Measurements from ENCODE around the gene UFSP2. TPM values are rescaled to one million over a fixed set of nuclear protein-coding genes. Genes with fewer than 3 reads are reported as not detected.

UFSP2 gene
- total RNA-seq, 1 donor = 14.6 TPM

DNA sequence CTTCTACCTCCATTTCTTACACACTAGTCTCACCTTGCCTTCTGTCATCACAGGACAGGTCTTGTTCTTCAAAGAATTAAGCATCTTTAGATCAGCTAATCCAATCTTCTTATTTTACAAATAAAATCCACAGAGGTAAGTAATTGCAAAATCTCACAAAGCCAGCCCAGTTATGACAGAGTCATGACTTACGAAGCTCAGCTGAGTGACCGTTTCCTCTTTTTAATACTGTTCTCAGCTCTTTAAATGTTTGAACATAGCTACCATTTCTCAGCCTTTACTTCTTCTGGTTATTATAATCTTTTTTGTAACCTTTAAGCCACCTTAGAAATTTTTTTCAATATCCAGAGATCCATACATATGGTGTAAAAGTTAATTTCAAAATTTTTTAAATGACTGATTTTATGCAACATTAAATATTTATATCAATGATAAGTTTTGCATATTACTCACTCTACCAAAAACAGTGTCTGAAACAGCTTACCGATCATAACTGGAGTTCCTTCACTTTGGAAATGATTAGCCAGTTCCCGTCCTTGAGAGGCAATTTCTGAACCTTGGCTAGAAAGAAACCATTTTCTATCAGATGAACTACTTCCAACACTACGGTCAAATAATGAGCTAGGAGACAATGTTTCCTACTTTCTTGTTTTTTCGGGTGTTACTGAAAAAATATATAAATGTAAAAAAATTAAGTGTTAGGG lies 20.3 kb downstream of the UFSP2 start:
- no peak overlapping the region for H3K4me3 ChIP-seq (ENCODE audit: low read length)
- no peaks in the 10 kb centered on the region for H3K27me3 ChIP-seq (ENCODE audit: insufficient read depth, low read length)
- no peaks in the 10 kb centered on the region for H3K9me3 ChIP-seq (ENCODE audit: low read depth, low read length)
- no peaks in the 10 kb centered on the region for H3K4me1 ChIP-seq (ENCODE audit: insufficient read depth, low read length)

DNA sequence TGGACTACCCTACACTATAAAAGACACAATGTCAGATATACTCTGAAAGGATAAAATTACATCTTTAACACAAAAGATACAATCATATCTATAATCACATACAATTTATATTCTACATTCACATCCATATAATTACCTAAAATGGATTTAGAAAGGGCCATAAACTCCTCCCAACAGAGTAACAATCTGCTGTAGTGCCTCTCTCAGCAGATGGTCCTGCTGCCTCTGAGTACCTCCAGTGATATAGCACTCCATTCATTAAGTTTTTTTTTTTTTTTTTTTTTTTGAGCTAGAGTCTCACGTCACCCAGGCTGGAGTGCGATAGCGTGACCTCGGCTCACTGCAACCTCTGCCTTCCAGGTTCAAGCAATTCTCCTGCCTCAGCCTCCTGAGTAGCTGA lies 21.7 kb downstream of the UFSP2 start:
- H3K4me1 ChIP-seq (ENCODE audit: insufficient read depth, low read length) = no peaks in the 10 kb centered on the region
- no peaks in the 10 kb centered on the region for H3K9me3 ChIP-seq (ENCODE audit: low read depth, low read length)
- no peak overlapping the region for H3K4me3 ChIP-seq (ENCODE audit: low read length)
- H3K27me3 ChIP-seq (ENCODE audit: insufficient read depth, low read length) = no peaks in the 10 kb centered on the region

DNA sequence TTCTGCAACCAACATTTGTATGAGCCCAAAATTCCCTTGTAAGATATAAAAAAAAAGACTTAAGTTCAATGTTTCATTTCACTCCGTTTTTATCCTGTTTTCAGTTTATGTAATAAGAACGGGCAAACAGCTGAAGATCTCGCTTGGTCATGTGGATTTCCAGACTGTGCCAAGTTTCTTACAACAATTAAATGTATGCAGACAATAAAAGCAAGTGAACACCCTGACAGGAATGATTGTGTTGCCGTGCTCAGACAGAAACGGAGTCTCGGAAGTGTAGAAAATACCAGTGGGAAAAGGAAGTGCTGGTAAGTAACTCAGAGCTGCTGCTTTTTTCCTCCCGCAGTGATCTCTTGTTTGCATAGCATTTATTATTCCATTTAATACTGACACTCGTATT lies 26.3 kb downstream of the UFSP2 start:
- Histone ChIP-seq H3K4me1 (ENCODE audit: insufficient read depth, low read length) (peaks cover 14% of the 10 kb centered on the region), H3K4me3 (ENCODE audit: low read length) (no peak overlapping the region), H3K27me3 (ENCODE audit: insufficient read depth, low read length) (no peaks in the 10 kb centered on the region), H3K9me3 (ENCODE audit: low read depth, low read length) (no peaks in the 10 kb centered on the region)

DNA sequence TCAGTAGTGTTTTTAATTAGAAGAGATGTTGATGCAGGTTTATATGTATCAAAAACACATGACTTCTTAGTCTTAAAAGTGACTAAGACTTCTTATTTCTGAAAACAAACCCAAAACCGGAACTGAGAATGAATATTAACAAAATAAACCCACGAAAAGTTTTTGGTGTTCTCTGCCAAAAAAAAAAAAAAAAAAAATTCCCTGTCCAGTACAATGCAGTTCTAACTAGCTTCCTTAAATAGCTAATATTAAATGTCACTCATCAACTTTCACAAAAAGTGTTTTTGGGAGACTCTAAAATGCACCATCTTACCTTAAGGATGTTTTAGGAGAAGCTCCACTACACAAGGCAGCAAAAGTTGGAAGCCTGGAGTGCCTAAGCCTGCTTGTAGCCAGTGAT lies 27.1 kb downstream of the UFSP2 start:
- H3K27me3 ChIP-seq (ENCODE audit: insufficient read depth, low read length) = no peaks in the 10 kb centered on the region
- H3K4me3 ChIP-seq (ENCODE audit: low read length) = no peak overlapping the region
- no peaks in the 10 kb centered on the region for H3K9me3 ChIP-seq (ENCODE audit: low read depth, low read length)
- peaks cover 14% of the 10 kb centered on the region for H3K4me1 ChIP-seq (ENCODE audit: insufficient read depth, low read length)

DNA sequence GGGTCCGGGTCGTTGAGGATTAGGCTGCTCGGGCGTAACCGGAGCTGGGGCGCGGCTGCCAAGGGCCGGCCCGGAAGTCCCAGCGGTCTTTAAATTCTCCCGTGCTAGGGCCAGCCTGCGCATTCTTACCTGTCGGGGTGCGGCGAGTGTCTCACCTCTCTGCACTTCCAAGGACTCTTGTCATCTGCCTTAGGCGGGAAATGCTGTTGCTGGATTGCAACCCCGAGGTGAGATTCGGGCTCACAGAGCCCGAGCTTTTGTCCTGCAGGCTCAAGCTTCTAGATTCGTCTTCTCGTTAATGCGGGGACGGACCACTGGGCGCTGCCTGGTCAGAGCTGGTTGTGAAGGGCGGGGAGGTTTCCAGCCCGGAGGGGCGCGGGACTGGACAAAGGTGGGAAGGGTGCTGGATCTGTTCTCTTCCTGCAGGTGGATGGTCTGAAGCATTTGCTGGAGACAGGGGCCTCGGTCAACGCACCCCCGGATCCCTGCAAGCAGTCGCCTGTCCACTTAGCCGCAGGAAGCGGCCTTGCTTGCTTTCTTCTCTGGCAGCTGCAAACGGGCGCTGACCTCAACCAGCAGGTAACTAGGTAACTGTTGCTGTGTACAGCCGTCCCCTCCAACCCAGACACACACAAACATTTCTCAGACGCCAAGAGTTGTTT lies 28.9 kb downstream of the UFSP2 start, which contains the start of gene ANKRD37:
Gene ANKRD37, plus strand, starts transcription at position 118 of the 662 bp plus-strand sequence. Its CDS starts 83 bp downstream, at position 201.
- no peaks in the 10 kb centered on the region for H3K9me3 ChIP-seq (ENCODE audit: low read depth, low read length)
- H3K4me3 ChIP-seq (ENCODE audit: low read length) = peak within 1 kb of the TSS; percentile 75
- no peaks in the 10 kb centered on the region for H3K27me3 ChIP-seq (ENCODE audit: insufficient read depth, low read length)
- peaks cover 14% of the 10 kb centered on the region for H3K4me1 ChIP-seq (ENCODE audit: insufficient read depth, low read length)

DNA sequence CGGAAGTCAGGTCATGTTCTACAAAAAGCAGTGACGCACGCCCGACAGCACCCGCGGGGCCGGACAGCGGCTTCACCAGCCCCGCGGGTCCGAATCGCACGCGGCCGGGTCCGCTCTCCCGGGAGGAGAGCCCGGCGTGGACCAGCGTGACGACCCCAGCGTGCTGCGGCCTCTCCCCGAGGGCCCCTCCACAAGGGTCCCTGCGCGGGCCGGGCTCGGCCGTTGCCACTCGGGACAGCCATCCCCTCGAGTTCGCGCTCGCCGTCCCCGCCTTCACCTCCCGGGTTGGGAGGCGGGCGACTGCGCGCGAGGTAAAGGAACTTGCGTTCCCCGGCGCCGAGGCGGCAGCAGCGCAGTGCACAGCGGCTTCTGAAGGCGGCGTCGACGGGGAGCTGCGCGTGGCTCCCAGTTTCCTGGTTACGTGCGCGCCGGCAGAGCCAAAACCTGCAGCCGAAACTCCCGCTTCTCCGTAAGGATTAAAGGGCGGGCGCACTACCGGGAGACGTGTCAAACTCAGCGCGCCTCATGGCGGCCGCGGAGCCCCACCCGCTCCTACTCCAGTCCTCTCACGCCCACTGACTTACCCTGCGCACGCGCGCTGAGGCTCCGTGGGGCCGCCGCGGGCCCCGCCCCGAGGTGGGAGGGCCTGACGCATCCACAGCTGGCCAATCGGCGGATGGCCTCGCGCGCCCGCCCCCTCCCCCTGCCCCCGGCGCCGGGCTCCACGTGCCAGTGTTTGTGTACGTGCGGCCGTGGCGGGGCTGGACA lies 29.6 kb downstream of the UFSP2 start:
- Histone ChIP-seq H3K9me3 (ENCODE audit: low read depth, low read length) (no peaks in the 10 kb centered on the region), H3K4me1 (ENCODE audit: insufficient read depth, low read length) (peaks cover 14% of the 10 kb centered on the region), H3K4me3 (ENCODE audit: low read length) (peak overlapping the region; percentile 75), H3K27me3 (ENCODE audit: insufficient read depth, low read length) (no peaks in the 10 kb centered on the region)

DNA sequence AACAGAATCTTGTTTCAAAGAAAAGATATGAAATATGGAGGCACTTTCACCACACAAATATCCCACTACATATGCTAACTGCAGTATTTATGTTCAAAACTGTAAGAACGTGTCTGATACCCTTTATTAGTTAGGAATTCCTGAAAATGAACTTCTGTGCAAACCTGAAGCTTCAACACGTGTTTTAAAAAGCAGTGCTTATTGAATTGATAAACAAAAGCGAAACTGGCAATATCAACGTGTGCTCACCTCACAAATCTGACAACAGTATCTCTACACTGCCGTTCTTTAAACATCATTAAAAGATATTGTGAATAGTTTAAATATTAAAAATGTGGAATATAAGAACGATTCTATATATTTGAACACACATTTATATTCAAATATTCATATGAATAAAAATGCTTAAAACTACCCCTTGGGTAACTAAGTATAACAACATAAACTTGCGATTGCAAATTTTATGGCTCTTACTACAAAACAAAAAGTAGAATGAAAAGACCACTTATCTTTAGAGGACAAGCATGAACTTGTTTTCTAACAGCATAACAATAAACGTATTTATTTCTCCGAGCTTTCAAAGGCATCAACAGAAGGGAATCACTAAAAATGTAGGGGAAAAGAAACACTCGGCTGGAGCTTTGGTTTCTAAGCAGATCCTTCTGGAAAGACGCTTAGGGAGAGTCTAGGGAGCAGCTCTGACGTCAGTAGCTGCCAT lies 30.4 kb downstream of the UFSP2 start, which contains the start of gene LRP2BP:
Gene LRP2BP, minus strand, starts transcription at position 687 of the 718 bp plus-strand sequence. CDS start 17,738 bp downstream, outside the sequence.
- Histone ChIP-seq H3K4me3 (ENCODE audit: low read length) (peak within 1 kb of the TSS; percentile 75), H3K4me1 (ENCODE audit: insufficient read depth, low read length) (peaks cover 14% of the 10 kb centered on the region), H3K9me3 (ENCODE audit: low read depth, low read length) (no peaks in the 10 kb centered on the region), H3K27me3 (ENCODE audit: insufficient read depth, low read length) (no peaks in the 10 kb centered on the region)

DNA sequence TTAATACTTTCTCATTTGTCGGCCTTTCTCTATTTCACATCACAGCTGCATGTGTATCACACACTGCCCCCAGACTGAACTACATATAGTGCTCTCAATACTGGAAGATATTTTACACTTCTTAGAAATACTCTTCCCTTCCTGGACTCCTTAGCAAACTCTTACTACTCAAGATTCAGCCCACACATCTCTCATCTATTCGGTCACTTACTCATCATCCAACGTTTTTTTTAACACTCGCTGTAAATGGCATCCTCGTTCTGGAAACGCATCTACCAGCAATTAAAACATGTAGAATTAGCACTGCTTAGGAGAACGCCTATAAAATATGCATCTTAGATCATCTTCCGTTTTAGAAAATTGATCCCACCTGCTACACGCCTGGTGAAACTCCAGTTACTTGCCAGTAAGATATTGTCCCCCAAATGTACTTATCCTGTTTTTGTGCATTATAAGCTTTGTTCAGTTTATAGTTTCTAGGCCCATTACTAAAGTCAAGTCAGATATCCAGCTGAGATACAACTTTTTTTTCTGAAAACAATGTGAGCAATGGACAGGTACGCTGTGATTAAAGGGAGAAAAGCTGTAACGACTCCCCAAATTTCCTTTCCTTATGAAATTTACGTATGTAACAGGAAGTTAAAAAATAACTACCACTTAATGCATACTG lies 31.1 kb downstream of the UFSP2 start:
- Histone ChIP-seq H3K27me3 (ENCODE audit: insufficient read depth, low read length) (no peaks in the 10 kb centered on the region), H3K4me1 (ENCODE audit: insufficient read depth, low read length) (peaks cover 14% of the 10 kb centered on the region), H3K4me3 (ENCODE audit: low read length) (no peak overlapping the region), H3K9me3 (ENCODE audit: low read depth, low read length) (no peaks in the 10 kb centered on the region)

DNA sequence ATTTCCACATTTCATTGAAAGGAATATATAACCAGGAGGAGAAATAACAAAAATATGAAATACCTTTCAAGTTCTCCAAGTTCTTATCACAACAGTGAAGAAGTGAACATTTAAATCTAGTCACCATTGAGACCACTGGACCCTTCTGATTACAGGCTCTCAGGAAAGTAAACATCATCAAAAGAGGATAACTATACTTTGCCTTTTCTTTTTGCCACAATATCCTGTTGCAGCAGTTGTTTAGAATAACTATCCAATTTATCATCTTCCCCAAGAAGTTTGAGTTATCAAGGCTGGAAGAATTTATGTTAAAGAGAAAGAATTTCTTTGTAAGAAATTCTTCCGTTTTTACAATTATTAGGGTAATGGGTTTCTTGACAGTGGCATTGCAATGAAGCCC lies 33.6 kb downstream of the UFSP2 start:
- Histone ChIP-seq H3K4me3 (ENCODE audit: low read length) (no peak overlapping the region), H3K27me3 (ENCODE audit: insufficient read depth, low read length) (no peaks in the 10 kb centered on the region), H3K9me3 (ENCODE audit: low read depth, low read length) (no peaks in the 10 kb centered on the region), H3K4me1 (ENCODE audit: insufficient read depth, low read length) (peaks cover 13% of the 10 kb centered on the region)

DNA sequence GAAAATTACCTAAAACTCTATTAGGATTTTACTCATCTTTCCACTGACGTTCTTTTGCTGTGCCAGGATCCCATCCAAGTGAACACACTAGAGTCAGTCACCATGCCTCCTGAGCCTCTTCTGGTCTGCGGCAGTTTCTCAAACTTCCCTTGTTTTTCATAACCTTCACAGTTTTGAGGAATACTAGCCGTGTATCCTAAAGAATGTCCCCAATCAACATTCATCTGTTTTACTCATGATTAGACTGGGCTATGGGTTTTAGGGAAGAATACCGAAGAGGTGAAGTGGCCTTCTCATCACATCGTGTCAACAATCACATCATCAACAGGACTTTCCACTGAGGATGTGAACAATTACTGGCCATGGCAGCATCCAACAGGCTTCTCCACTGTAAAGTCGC lies 34.8 kb downstream of the UFSP2 start:
- H3K27me3 ChIP-seq (ENCODE audit: insufficient read depth, low read length) = peaks cover 5% of the 10 kb centered on the region
- no peak overlapping the region for H3K4me3 ChIP-seq (ENCODE audit: low read length)
- no peaks in the 10 kb centered on the region for H3K9me3 ChIP-seq (ENCODE audit: low read depth, low read length)
- H3K4me1 ChIP-seq (ENCODE audit: insufficient read depth, low read length) = peaks cover 6% of the 10 kb centered on the region

DNA sequence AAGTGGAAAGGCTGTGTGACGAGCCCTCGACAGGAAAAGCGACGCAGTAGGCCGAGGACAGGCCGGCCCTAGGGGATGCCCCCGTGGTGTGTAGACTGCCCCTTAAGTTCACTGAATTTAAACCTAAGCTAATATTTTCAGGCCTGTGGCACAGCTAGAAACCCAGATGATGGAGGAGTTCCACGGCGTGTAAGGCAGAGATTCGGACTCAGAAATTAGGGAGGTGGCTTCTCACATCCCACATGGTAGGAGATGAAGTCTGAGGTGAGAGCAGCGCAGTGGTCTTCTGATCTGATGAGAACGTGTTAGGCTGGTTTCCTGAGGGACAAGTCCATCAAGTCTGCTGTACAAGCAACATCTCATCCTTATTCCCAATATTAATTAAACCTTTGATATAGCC lies 37.8 kb downstream of the UFSP2 start:
- no peak overlapping the region for H3K4me3 ChIP-seq (ENCODE audit: low read length)
- peaks cover 4% of the 10 kb centered on the region for H3K4me1 ChIP-seq (ENCODE audit: insufficient read depth, low read length)
- no peaks in the 10 kb centered on the region for H3K9me3 ChIP-seq (ENCODE audit: low read depth, low read length)

DNA sequence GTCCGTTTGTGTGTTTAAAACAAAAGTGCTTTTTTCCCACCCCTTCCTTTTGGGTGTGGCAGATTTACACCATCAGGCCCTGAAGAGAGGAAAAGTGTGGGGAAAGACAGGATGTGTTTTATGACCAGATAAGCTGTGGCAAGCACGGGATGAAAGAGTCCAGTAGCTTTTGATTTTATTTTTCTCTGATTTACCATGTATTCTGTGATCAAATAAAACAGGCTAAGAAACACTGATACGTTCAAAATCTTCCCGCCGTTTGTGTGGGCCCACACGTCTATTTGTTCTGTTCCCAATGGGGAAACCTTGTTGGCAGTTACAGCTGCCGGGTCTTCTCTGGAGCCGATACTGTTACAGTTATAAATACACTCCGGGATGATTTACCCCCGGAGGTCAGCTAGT lies 40.8 kb downstream of the UFSP2 start:
- H3K27me3 ChIP-seq (ENCODE audit: insufficient read depth, low read length) = peaks cover 26% of the 10 kb centered on the region
- H3K4me3 ChIP-seq (ENCODE audit: low read length) = no peak overlapping the region
- H3K9me3 ChIP-seq (ENCODE audit: low read depth, low read length) = no peaks in the 10 kb centered on the region
- peaks cover 4% of the 10 kb centered on the region for H3K4me1 ChIP-seq (ENCODE audit: insufficient read depth, low read length)

More for the DNA sequence above, 37.8 kb downstream of the UFSP2 start:
- H3K27me3 ChIP-seq (ENCODE audit: insufficient read depth, low read length) = peaks cover 26% of the 10 kb centered on the region

DNA sequence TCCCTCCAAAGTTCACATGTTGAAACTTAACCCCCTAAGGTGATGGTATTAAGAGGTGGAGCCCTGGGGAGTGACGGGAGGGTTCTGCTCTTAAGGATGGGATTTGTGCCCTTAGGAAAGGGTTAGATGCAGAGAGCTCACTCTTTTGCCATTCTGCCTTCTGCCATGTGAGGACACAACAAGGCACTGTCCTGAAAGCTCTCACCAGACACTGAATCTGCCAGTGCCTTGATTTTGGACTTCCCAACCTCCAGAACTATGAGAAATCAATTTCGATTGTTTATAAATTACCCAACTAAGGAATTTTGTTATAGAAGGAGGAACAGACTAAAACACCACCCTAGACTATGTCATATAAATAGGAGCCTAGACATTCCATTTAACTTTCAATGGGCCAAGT lies 41.7 kb downstream of the UFSP2 start:
- H3K9me3 ChIP-seq (ENCODE audit: low read depth, low read length) = no peaks in the 10 kb centered on the region
- no peak overlapping the region for H3K4me3 ChIP-seq (ENCODE audit: low read length)
- H3K4me1 ChIP-seq (ENCODE audit: insufficient read depth, low read length) = peaks cover 4% of the 10 kb centered on the region
- peaks cover 26% of the 10 kb centered on the region for H3K27me3 ChIP-seq (ENCODE audit: insufficient read depth, low read length)

DNA sequence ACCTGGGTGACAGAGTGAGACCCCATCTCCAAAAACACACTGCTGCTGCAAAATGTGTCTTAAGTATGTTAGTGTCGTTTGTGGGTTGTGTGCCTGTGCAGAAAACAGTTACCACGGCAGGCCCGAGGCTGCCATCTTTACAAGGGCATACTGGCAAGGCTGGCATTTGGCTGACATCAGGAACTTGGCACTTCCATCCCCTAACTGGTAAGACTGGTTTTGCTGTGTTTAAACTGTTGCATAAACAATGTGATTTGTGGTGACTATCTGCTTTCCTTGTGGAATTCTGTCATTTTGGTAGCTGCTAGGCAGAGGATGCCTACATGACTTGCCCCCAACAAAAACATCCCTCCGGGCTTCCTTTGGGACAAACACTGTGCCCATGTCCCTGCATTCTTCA lies 42.3 kb downstream of the UFSP2 start:
- H3K27me3 ChIP-seq (ENCODE audit: insufficient read depth, low read length) = peaks cover 26% of the 10 kb centered on the region
- H3K4me3 ChIP-seq (ENCODE audit: low read length) = no peak overlapping the region

More for the DNA sequence above, 42.3 kb downstream of the UFSP2 start:
- Histone ChIP-seq H3K4me1 (ENCODE audit: insufficient read depth, low read length) (peaks cover 4% of the 10 kb centered on the region), H3K9me3 (ENCODE audit: low read depth, low read length) (no peaks in the 10 kb centered on the region)
